ENCODE data around the gene PAGE2.
"Not testable (repeated sequence)": the region's sequence is repeated elsewhere in the genome, so short reads cannot be mapped to it uniquely, and the experiment has no call there.

GRCh38 chrX:55116589-55116988, 27.8 kb downstream of the PAGE2 start:
- not testable (repeated sequence) for TF ChIP-seq EZH2phosphoT487, CTCF (IDR thresholded peaks at IDR 0.05; ENCODE audit: low read length)
